Measurements from ENCODE around the gene NDUFV1.

NDUFV1 gene

GRCh38 chr11:67644472-67645418, 38.0 kb downstream of the NDUFV1 start:
- Histone ChIP-seq H3K36me3 (ENCODE audit: control insufficient read depth, insufficient read depth, low read length) (no peaks in the 10 kb centered on the region), H3K27me3 (replicated peaks; ENCODE audit: control insufficient read depth, insufficient read depth, low read length) (no peaks in the 10 kb centered on the region; the same call in 1 of the 2 replicates), H3K4me3 (replicated peaks; ENCODE audit: low read depth, low read length) (no peak overlapping the region; the same call in 1 of the 2 replicates)
- TF ChIP-seq CTCF (IDR thresholded peaks at IDR 0.05; ENCODE audit: insufficient read depth, low read length, poor library complexity, severe bottlenecking) = peak; percentile 1
- peak; percentile 71 for DNase-seq (ENCODE audit: extremely low read depth, insufficient read length)

GRCh38 chr11:67645521-67646461, 39.1 kb downstream of the NDUFV1 start:
- TF ChIP-seq CTCF (IDR thresholded peaks at IDR 0.05; ENCODE audit: insufficient read depth, low read length, poor library complexity, severe bottlenecking) = peak; percentile 41
- Histone ChIP-seq H3K36me3 (ENCODE audit: control insufficient read depth, insufficient read depth, low read length) (no peaks in the 10 kb centered on the region), H3K4me3 (replicated peaks; ENCODE audit: low read depth, low read length) (no peak overlapping the region), H3K27me3 (replicated peaks; ENCODE audit: control insufficient read depth, insufficient read depth, low read length) (no peaks in the 10 kb centered on the region)
- peak; percentile 52 for DNase-seq (ENCODE audit: extremely low read depth, insufficient read length)

- peak; percentile 93 for DNase-seq (ENCODE audit: extremely low read depth, insufficient read length)
- no peaks in the 10 kb centered on the region for H3K36me3 ChIP-seq (ENCODE audit: control insufficient read depth, insufficient read depth, low read length)
- TF ChIP-seq CTCF (IDR thresholded peaks at IDR 0.05; ENCODE audit: insufficient read depth, low read length, poor library complexity, severe bottlenecking) = no peak
- H3K4me3 ChIP-seq (replicated peaks; ENCODE audit: low read depth, low read length) = no peak overlapping the region
- no peaks in the 10 kb centered on the region for H3K27me3 ChIP-seq (replicated peaks; ENCODE audit: control insufficient read depth, insufficient read depth, low read length)
Measured at GRCh38 chr11:67646535-67647336, 40.0 kb downstream of the NDUFV1 start.

GRCh38 chr11:67647471-67647870, 40.7 kb downstream of the NDUFV1 start:
- H3K4me3 ChIP-seq (replicated peaks; ENCODE audit: low read depth, low read length) = no peak overlapping the region
- TF ChIP-seq CTCF (IDR thresholded peaks at IDR 0.05; ENCODE audit: insufficient read depth, low read length, poor library complexity, severe bottlenecking) = no peak
- peak; percentile 45 for DNase-seq (ENCODE audit: extremely low read depth, insufficient read length)

GRCh38 chr11:67648140-67648795, 41.5 kb downstream of the NDUFV1 start:
- TF ChIP-seq CTCF (IDR thresholded peaks at IDR 0.05; ENCODE audit: insufficient read depth, low read length, poor library complexity, severe bottlenecking) = peak; percentile 90
- DNase-seq (ENCODE audit: extremely low read depth, insufficient read length) = peak; percentile 85
- no peak overlapping the region for H3K4me3 ChIP-seq (replicated peaks; ENCODE audit: low read depth, low read length)
- H3K27me3 ChIP-seq (replicated peaks; ENCODE audit: control insufficient read depth, insufficient read depth, low read length) = no peaks in the 10 kb centered on the region
- H3K36me3 ChIP-seq (ENCODE audit: control insufficient read depth, insufficient read depth, low read length) = no peaks in the 10 kb centered on the region

More at GRCh38 chr11:67647471-67647870, 40.7 kb downstream of the NDUFV1 start:
- no peaks in the 10 kb centered on the region for H3K36me3 ChIP-seq (ENCODE audit: control insufficient read depth, insufficient read depth, low read length)
- no peaks in the 10 kb centered on the region for H3K27me3 ChIP-seq (replicated peaks; ENCODE audit: control insufficient read depth, insufficient read depth, low read length)
